ENCODE results near the gene RLBP1. TPM values are rescaled to one million over a fixed set of nuclear protein-coding genes. Genes with fewer than 3 reads are reported as not detected.
A peak's percentile ranks its signal among the peaks of the same experiment; 100 is the strongest.
"Not testable (repeated sequence)": the region's sequence is repeated elsewhere in the genome, so short reads cannot be mapped to it uniquely, and the experiment has no call there.

Gene RLBP1
- total RNA-seq, result not detected
- not detected for polyA plus RNA-seq

DNA sequence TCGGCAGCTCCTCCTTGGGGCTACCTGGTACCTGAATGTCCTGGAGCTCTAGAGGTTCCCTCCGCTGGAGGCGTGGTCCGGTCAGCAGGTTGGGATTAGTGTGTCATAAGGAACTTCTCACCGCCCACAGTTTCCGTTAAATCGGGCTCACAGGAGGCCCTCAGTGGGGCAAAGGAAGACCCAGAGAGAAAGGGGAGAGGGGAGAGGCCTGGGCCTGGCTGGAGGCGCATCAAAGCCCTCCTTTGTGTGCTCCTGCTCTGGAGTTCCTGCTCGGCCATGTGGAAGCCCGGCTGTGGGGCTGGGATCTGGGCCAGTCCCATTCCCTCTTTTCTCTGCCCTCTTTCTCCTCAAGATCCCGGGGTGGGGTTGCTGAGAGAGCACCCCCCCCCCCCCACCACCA lies at the start of gene RLBP1:
TSS of gene RLBP1 (minus strand) at position 37 of the 400 bp plus-strand sequence. CDS start 2,604 bp downstream, outside the sequence.
- Mint-ChIP-seq H3K4me1 (no peaks in the 10 kb centered on the region), H3K4me3 (no peak within 1 kb of the TSS), H3K27me3 (peaks cover 0 to 4% of the 10 kb centered on the region in 2 donors), H3K27ac (no peak within 1 kb of the TSS), H3K36me3 (no peaks in the 10 kb centered on the region), H3K9me3 (peaks cover 0 to 1% (median 0%) of the 10 kb centered on the region in 8 donors)
- Histone ChIP-seq H3K27me3 (ENCODE audit: insufficient read depth, low read length) (no peaks in the 10 kb centered on the region), H3K4me3 (ENCODE audit: low read length in 2 of 2) (no peak within 1 kb of the TSS), H3K27ac (ENCODE audit: low read depth, low read length) (no peak within 1 kb of the TSS), H3K9me3 (ENCODE audit: control insufficient read depth in 1 of 2, low read length in 2 of 2) (no peaks in the 10 kb centered on the region), H3K4me1 (ENCODE audit: insufficient read depth, low read length) (no peaks in the 10 kb centered on the region), H3K36me3 (ENCODE audit: insufficient read depth, low read length) (no peaks in the 10 kb centered on the region)
- no peak for DNase-seq
- ChIA-PET POLR2A (ENCODE audit: partially characterized antibody) (no interaction called here), CTCF (ENCODE audit: partially characterized antibody) (no interaction called here)
- intact Hi-C loops (cut with micrococcal nuclease), result no loop called here

DNA sequence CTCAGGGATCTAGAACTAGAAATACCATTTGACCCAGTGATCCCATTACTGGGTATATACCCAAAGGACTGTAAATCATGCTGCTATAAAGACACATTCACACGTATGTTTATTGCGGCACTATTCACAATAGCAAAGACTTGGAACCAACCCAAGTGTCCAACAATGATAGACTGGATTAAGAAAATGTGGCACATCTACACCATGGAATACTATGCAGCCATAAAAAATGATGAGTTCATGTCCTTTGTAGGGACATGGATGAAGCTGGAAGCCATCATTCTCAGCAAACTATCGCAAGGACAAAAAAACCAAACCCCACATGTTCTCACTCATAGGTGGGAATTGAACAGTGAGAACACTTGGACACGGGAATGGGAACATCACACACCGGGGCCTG lies 28.8 kb upstream of the RLBP1 start:
- H3K9me3 Mint-ChIP-seq; H3K9me3 ChIP-seq (ENCODE audit: control insufficient read depth in 1 of 2, low read length in 2 of 2); DNase-seq; H3K36me3 ChIP-seq (ENCODE audit: insufficient read depth, low read length); POLR2A ChIA-PET (ENCODE audit: partially characterized antibody); H3K27me3 Mint-ChIP-seq; H3K4me1 ChIP-seq (ENCODE audit: insufficient read depth, low read length); H3K27me3 ChIP-seq (ENCODE audit: insufficient read depth, low read length); H3K4me3 ChIP-seq (ENCODE audit: low read length in 2 of 2); H3K27ac ChIP-seq (ENCODE audit: low read depth, low read length); H3K4me3 Mint-ChIP-seq; intact Hi-C loops (cut with micrococcal nuclease); H3K36me3 Mint-ChIP-seq: not testable (repeated sequence)
- CTCF ChIA-PET (ENCODE audit: partially characterized antibody), result interaction anchor here (1.1 kb wide), 1 partner anchor 43 kb away, joined by 4 read pairs; no protein-coding TSS in a partner anchor
- peak overlapping the region in 1 of 7 donors; percentile 19 for H3K27ac Mint-ChIP-seq
- H3K4me1 Mint-ChIP-seq, result peaks cover 11 to 12% (median 11%) of the 10 kb centered on the region in 4 donors

DNA sequence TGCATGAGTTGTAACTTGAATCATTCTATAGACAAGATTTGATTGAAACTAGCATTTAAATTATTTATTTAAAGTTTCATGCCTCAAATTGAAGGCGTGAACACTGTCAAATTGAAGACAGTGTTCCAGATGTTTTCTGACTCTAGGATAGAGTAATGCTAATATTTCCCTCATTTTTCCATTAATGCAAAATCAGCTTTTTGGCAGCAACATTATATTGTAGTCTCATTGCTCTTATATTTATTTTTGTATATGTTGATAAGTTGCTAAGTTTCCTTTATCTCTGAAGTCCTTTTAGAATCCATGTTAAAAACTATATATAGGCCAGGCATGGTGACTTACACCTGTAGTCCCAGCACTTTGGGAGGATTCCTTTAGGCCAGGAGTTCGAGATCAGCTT lies 27.2 kb upstream of the RLBP1 start:
- POLR2A ChIA-PET (ENCODE audit: partially characterized antibody), result no interaction called here

DNA sequence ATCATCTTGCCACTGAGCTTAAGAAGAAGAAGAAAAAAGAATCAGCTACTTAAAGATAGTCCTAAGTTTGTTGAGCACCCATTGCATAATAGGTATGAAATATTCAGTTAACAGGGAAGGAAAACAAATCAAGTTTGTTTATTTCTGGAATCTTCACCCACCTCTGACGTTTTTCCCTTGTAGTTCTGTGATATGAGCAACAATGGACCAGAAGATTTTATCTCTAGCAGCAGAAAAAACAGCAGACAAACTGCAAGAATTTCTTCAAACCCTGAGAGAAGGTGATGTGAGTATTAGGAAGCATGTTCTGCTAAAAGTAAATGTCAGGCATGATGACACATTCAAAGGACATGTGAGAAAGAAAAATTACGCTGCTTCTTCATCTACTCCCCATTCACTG lies 26.1 kb upstream of the RLBP1 start:
- Mint-ChIP-seq H3K27ac (peak overlapping the region in 1 of 7 donors; percentile 15), H3K27me3 (no peaks in the 10 kb centered on the region), H3K4me1 (peaks cover 20 to 39% (median 30%) of the 10 kb centered on the region in 4 donors), H3K36me3 (peaks cover 0 to 13% of the 10 kb centered on the region in 2 donors), H3K9me3 (peaks cover 0 to 4% (median 0%) of the 10 kb centered on the region in 8 donors), H3K4me3 (no peak overlapping the region)
- CTCF ChIA-PET (ENCODE audit: partially characterized antibody), result interaction anchor here (1.1 kb wide), 1 partner anchor 41 kb away, joined by 5 read pairs; no protein-coding TSS in a partner anchor
- peaks cover 4% of the 10 kb centered on the region for H3K36me3 ChIP-seq (ENCODE audit: insufficient read depth, low read length)
- DNase-seq, result no peak
- intact Hi-C loops (cut with micrococcal nuclease), result loop anchor here (10.0 kb wide), 1 partner anchor 327 kb away; the partner anchor contains the start of gene TICRR
- H3K4me3 ChIP-seq (ENCODE audit: low read length in 2 of 2), result no peak overlapping the region
- no peaks in the 10 kb centered on the region for H3K9me3 ChIP-seq (ENCODE audit: control insufficient read depth in 1 of 2, low read length in 2 of 2)
- no peak overlapping the region for H3K27ac ChIP-seq (ENCODE audit: low read depth, low read length)
- no peaks in the 10 kb centered on the region for H3K27me3 ChIP-seq (ENCODE audit: insufficient read depth, low read length)
- POLR2A ChIA-PET (ENCODE audit: partially characterized antibody), result interaction anchor here (0.8 to 1.7 kb wide), 2 partner anchors 17 to 88 kb away, joined by 3 to 4 read pairs; partner anchors contain the start of gene POLG
- peaks cover 14% of the 10 kb centered on the region for H3K4me1 ChIP-seq (ENCODE audit: insufficient read depth, low read length)

More for the DNA sequence above, 27.2 kb upstream of the RLBP1 start:
- peaks cover 18 to 28% (median 23%) of the 10 kb centered on the region in 4 donors for H3K4me1 Mint-ChIP-seq
- DNase-seq, result no peak
- CTCF ChIA-PET (ENCODE audit: partially characterized antibody), result no interaction called here
- Histone ChIP-seq H3K4me3 (ENCODE audit: low read length in 2 of 2) (no peak overlapping the region), H3K9me3 (ENCODE audit: control insufficient read depth in 1 of 2, low read length in 2 of 2) (no peaks in the 10 kb centered on the region), H3K36me3 (ENCODE audit: insufficient read depth, low read length) (peaks cover 4% of the 10 kb centered on the region), H3K27ac (ENCODE audit: low read depth, low read length) (no peak overlapping the region), H3K4me1 (ENCODE audit: insufficient read depth, low read length) (peaks cover 8% of the 10 kb centered on the region), H3K27me3 (ENCODE audit: insufficient read depth, low read length) (no peaks in the 10 kb centered on the region)
- no peak overlapping the region for H3K4me3 Mint-ChIP-seq
- H3K27me3 Mint-ChIP-seq, result no peaks in the 10 kb centered on the region
- H3K9me3 Mint-ChIP-seq, result peaks cover 0 to 3% (median 0%) of the 10 kb centered on the region in 8 donors
- peaks cover 0 to 12% of the 10 kb centered on the region in 2 donors for H3K36me3 Mint-ChIP-seq
- H3K27ac Mint-ChIP-seq, result no peak overlapping the region
- intact Hi-C loops (cut with micrococcal nuclease), result loop anchor here (10.0 kb wide), 1 partner anchor 326 kb away; the partner anchor contains the start of gene TICRR

DNA sequence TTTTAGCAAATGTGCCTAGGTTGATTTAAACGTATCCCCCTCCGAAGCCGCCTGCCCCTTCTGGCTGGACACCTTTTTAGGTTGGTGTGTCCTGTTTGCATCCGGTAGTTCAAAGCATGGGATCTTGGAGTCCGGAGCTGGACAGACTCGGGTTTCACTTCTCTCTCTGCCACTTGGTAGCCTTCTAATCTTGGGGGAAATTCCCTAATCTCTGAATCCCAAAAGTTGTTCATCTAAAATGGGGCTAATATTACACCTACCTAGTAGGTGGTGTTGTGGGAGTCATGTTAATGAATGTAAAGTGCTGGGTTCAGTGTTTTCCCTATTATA lies 23.2 kb upstream of the RLBP1 start:
- POLR2A ChIA-PET (ENCODE audit: partially characterized antibody), result interaction anchor here (1.3 to 2.9 kb wide), 5 partner anchors 85 to 777 kb away, joined by 3 to 19 read pairs (median 4); partner anchors contain the start of genes MRPL46, MRPS11 and POLG
- Mint-ChIP-seq H3K36me3 (peaks cover 0 to 13% of the 10 kb centered on the region in 2 donors), H3K9me3 (peaks cover 0 to 6% (median 0%) of the 10 kb centered on the region in 8 donors), H3K27me3 (no peaks in the 10 kb centered on the region), H3K4me1 (peaks cover 20 to 40% (median 30%) of the 10 kb centered on the region in 4 donors), H3K27ac (peak overlapping the region; percentile 80 to 92 (median 89)), H3K4me3 (peak overlapping the region; percentile 91 to 98 (median 94))
- Histone ChIP-seq H3K4me1 (ENCODE audit: insufficient read depth, low read length) (peaks cover 14% of the 10 kb centered on the region), H3K4me3 (ENCODE audit: low read length in 2 of 2) (peak overlapping the region; percentile 95), H3K27me3 (ENCODE audit: insufficient read depth, low read length) (no peaks in the 10 kb centered on the region), H3K27ac (ENCODE audit: low read depth, low read length) (peak overlapping the region; percentile 43), H3K9me3 (ENCODE audit: control insufficient read depth in 1 of 2, low read length in 2 of 2) (no peaks in the 10 kb centered on the region), H3K36me3 (ENCODE audit: insufficient read depth, low read length) (peaks cover 4% of the 10 kb centered on the region)
- DNase-seq, result no peak
- intact Hi-C loops (cut with micrococcal nuclease), result loop anchor here (5.0 to 10.0 kb wide), 2 partner anchors 330 to 777 kb away; partner anchors contain the start of genes MRPL46, MRPS11 and TICRR
- CTCF ChIA-PET (ENCODE audit: partially characterized antibody), result interaction anchor here (0.9 to 2.9 kb wide), 2 partner anchors 38 to 347 kb away, joined by 3 to 22 read pairs; no protein-coding TSS in a partner anchor

DNA sequence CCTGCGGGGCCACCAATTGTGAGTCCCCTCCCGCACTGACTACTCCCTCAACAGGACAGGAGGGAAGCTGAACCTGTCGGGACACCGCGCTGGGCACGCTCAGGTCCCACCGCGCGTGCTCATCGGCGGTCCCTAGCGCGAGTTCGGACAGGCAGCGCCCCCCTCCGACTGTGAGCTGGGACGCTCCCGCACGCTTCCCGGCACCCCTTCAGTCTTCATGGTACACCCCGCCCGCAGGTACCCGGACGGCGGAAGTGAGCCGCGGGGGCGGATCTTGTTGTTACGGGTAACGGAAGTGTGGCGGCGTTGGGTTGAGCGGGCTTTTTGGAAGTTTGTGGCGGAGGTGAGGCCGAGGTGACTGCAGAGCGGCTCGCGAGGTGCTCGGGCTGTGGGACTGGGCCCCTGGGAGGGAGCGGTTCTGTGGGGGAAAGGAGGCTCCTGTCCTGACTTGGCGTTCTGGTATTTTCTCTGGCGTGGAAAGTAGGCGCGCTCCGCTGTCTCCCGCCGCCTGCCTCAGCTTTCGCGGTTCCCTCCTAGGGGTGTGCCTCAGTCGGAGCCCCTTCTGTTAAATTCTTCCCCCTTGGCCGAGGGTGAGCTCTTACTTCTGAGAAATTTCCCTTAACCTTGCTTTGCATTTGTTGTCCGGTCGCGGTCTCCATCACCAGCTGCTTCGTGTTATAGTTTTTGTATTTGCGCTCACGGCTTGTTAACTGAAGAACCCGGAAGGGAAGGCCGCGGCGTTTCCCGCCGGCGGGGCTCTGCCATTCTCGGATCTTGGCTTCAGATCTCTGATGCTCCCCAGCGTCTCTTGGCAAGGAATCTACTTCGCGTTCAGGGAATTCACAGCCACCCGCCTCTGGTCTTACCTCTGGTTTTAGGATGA lies 22.6 kb upstream of the RLBP1 start, which contains the start of gene FANCI:
TSS of gene FANCI (plus strand) at position 289 of the 883 bp plus-strand sequence. CDS start 3,669 bp downstream, outside the sequence.
- Mint-ChIP-seq H3K4me1 (peaks cover 20 to 40% (median 30%) of the 10 kb centered on the region in 4 donors), H3K27me3 (no peaks in the 10 kb centered on the region), H3K9me3 (peaks cover 0 to 6% (median 0%) of the 10 kb centered on the region in 8 donors), H3K36me3 (peaks cover 0 to 13% of the 10 kb centered on the region in 2 donors), H3K4me3 (peak within 1 kb of the TSS; percentile 91 to 98 (median 94)), H3K27ac (peak within 1 kb of the TSS; percentile 80 to 92 (median 89))
- peak within 1 kb of the TSS; percentile 43 for H3K27ac ChIP-seq (ENCODE audit: low read depth, low read length)
- peak; percentile 93 to 96 (median 94) for DNase-seq
- intact Hi-C loops (cut with micrococcal nuclease), result loop anchor here (1.0 to 10.0 kb wide), 5 partner anchors 37 to 777 kb away; partner anchors contain the start of genes HAPLN3, MRPL46, MRPS11 and TICRR
- H3K27me3 ChIP-seq (ENCODE audit: insufficient read depth, low read length), result no peaks in the 10 kb centered on the region
- peaks cover 14% of the 10 kb centered on the region for H3K4me1 ChIP-seq (ENCODE audit: insufficient read depth, low read length)
- no peaks in the 10 kb centered on the region for H3K9me3 ChIP-seq (ENCODE audit: control insufficient read depth in 1 of 2, low read length in 2 of 2)
- peaks cover 3% of the 10 kb centered on the region for H3K36me3 ChIP-seq (ENCODE audit: insufficient read depth, low read length)
- H3K4me3 ChIP-seq (ENCODE audit: low read length in 2 of 2), result peak within 1 kb of the TSS; percentile 95
- ChIA-PET POLR2A (ENCODE audit: partially characterized antibody) (interaction anchor here (1.3 to 2.9 kb wide), 5 partner anchors 86 to 777 kb away, joined by 3 to 19 read pairs (median 4); partner anchors contain the start of genes MRPL46, MRPS11 and POLG), CTCF (ENCODE audit: partially characterized antibody) (interaction anchor here (0.7 to 2.9 kb wide), 2 partner anchors 37 to 49 kb away, joined by 4 to 22 read pairs; no protein-coding TSS in a partner anchor)

All from CD4-positive, alpha-beta memory T cell (primary cell).